D721Med (cell line): ENCODE measurements around the gene WASF2.
"Not testable (repeated sequence)": the region's sequence is repeated elsewhere in the genome, so short reads cannot be mapped to it uniquely, and the experiment has no call there.

Source experiments
- DNase-seq: peaks from one replicate; pipeline ENCODE4 v3.0.0; 2011; ENCODE audit warnings: low spot score; ENCODE audit not compliant: insufficient read length
- FAIRE-seq: peaks from 2 replicates; lab custom pipeline; 2011; peaks lifted over from hg19 to GRCh38; lab: Jason Lieb, UNC
- TF ChIP-seq, protein P1 (sequence below): IDR thresholded peaks from 2 replicates; pipeline ENCODE4 v1.5.1; 2012; ENCODE audit warnings: mild to moderate bottlenecking, control low read depth; ENCODE audit not compliant: insufficient read depth; ENCODE audit errors: missing control alignments

The WASF2 gene

DNA sequence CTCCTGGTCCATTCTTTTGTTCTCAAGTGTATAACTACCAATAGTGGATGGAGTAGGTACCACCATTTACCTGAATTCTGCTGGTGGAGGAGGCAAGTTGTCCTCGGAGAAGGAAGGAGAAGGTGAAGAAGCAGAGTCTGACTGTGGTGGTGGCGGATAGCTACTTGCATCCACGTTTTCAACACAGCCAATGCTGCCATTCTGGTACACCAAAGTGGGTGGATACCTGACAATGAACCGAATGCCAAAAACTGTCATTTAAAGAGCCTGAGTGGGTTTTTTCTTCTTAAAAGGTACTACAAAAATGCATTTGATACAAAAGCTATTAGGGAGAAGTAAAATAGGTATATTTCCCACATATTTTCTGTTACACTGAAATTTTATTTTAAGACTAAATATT lies 77.5 kb downstream of the WASF2 start:
- no peak for DNase-seq
- TF ChIP-seq, protein P1, sequence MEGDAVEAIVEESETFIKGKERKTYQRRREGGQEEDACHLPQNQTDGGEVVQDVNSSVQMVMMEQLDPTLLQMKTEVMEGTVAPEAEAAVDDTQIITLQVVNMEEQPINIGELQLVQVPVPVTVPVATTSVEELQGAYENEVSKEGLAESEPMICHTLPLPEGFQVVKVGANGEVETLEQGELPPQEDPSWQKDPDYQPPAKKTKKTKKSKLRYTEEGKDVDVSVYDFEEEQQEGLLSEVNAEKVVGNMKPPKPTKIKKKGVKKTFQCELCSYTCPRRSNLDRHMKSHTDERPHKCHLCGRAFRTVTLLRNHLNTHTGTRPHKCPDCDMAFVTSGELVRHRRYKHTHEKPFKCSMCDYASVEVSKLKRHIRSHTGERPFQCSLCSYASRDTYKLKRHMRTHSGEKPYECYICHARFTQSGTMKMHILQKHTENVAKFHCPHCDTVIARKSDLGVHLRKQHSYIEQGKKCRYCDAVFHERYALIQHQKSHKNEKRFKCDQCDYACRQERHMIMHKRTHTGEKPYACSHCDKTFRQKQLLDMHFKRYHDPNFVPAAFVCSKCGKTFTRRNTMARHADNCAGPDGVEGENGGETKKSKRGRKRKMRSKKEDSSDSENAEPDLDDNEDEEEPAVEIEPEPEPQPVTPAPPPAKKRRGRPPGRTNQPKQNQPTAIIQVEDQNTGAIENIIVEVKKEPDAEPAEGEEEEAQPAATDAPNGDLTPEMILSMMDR, result no peak
- no peak for FAIRE-seq

DNA sequence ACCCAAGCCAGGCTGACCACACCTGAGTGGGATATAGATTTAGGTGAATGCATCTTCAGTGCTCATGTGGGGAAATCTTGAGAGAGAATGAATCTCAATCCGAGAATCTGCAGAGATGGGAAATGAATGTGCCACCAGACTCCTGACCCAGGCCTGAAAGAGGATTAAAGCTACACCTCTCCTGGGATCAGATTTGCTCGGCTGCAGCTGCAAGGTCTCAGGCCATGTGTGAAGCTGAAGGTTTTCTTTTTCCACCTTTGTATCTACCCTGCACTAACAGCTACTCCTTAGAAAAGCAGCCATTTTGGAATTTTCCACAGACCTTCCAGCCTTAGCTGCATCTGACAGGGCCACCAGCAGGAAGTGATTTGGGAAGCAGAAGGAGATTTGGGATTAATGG lies 79.3 kb downstream of the WASF2 start:
- DNase-seq, result no peak
- TF ChIP-seq, protein P1, result no peak
- no peak for FAIRE-seq

DNA sequence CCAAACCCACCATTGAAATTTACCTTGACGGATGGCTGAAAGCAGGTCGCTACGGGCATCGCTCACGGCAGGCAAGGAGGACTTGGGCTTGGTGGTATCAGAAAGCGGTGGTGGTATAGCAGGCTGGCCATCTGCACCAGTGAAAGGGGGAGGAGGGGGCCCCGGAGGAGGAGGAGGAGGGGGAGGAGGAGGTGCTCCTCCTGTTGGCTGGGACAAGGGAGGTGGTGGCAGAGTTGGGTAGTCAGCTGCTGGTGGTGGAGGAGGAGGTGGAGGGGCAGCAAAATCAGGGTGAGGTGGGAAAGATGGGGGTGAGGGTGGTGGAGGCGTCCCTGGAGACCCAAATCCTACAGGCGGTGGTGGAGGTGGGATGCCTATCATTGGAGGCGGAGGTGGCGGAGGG lies 80.3 kb downstream of the WASF2 start:
- TF ChIP-seq, protein P1, result no peak
- FAIRE-seq (no peak), DNase-seq (no peak)

DNA sequence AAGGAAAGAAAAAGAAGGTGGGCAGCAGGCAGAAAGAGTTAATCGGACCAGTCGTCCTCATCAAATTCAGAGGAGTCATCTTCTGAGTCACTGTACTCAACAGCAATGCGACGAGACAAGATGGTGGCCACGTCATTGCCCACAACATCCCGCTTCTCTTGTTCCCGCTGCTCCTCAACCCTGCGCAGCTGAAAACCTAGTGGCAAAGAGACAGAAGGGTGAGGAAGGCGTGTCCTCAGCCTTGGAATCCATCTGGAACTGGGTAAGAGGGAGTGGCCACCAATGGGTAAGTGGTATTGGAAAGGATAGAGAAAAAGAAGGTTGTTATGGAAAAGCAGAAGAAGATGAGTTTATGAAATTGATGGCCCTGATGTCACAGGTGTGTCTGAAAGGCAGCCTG lies 81.8 kb downstream of the WASF2 start:
- TF ChIP-seq, protein P1, result no peak
- DNase-seq, result no peak
- no peak for FAIRE-seq

DNA sequence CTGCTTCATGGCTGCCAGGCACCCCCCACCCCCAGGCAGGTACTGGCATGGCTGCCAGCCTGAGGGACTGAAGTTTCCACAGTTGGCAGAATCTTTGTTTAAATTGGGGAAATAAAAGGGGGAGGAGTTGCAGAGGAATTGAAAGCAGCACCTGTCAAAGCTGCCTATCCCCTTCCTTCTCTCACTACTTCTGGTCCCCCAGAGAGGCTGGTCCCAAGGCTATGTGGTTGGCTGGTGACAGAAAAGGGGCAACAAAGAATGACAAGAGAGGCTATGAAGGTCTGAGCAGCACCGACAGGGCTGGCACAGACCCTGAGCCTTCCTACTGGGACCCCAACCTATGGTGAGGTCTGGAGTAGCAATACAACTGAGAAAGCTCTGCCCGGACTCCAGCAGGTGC lies 83.2 kb downstream of the WASF2 start:
- DNase-seq, FAIRE-seq: not testable (repeated sequence)

DNA sequence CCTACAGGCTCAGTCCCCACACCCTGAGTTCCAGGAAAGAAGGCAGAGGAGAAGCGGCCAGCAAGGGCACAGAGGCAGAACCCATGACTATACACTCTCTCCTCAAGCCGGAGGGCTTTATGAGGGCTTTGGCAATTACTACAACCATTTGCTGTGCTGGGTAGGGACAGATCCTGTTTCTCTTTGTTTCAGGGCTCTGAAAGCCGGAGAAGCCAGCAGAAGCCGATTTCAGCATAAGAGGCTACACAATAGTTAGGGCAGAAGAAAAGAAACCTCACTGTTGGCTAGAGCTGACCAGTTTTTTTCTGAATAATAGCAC lies 83.6 kb downstream of the WASF2 start:
- FAIRE-seq (no peak), DNase-seq (no peak)

DNA sequence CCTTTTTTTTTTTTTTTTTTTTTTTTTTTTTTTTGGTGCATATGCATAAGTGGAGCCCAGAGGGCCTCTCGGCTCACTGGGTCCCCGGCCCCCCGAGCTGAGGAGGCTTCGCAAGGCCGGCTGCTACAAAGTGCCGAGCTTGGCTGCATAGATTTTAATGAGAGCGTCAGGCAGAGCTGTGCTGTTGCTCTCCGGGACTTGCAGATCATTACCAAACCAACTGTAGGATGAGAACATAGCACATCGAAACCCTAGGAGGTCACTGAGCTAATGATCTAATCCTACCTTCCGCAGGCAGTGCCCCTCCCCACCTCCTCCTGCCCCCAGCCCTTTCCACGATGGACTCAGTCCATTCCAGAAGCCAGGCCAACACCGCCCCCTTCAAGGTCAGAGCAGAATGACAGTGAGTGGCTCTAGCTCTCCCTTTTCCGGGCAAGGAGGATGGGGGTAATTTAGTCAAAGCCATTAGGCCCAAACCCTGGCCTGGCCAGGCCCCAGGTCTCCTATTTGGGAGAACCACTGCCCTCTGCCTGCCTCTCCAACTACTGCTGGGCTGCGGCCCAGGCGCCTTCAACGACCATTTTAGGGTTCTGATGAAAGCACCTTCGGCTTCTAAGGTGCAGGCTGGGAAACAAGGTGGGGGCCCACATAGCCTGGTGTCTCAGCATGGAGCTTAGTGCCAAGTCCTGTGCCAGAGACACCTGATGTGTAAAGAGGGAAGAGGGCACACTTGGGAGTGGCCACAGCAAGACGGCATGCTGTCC lies 84.2 kb downstream of the WASF2 start:
- DNase-seq, FAIRE-seq: not testable (repeated sequence)

More for the DNA sequence above, 83.6 kb downstream of the WASF2 start:
- TF ChIP-seq, protein P1, result no peak

DNA sequence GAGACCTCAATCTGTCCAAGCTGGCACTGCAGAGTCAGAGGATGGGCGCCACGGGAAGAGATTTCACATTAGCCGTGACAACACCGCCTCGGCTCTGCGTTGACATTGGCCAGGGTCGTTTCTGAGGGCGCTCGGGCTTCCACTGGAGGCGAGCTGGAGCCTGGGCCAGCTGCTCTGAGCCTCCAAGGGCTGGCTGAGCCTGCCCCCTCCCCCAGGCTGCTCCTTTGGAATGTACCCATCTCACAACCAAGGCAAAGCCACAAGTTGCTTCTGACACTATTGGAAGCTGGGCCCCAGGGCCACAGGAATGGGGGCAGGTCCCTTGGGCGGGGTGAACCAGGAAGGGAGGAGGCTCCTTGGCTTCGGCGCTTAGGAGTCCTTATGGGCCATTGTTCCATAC lies 84.9 kb downstream of the WASF2 start:
- no peak for DNase-seq
- FAIRE-seq, result no peak
- TF ChIP-seq, protein P1, result no peak
